ENCODE data around the gene XAB2.

Gene XAB2

GRCh38 chr19:7665076-7665475 lies 35.7 kb upstream of the XAB2 start:
- FAIRE-seq, result no peak
- no peak for DNase-seq (ENCODE audit: insufficient read length)
- TF ChIP-seq POLR2A (IDR thresholded peaks at IDR 0.05; ENCODE audit: low read depth, low read length) (no peak), POLR2AphosphoS5 (IDR thresholded peaks at IDR 0.05; ENCODE audit: low read depth, low read length) (no peak), TAF1 (IDR thresholded peaks at IDR 0.05; ENCODE audit: borderline replicate concordance, low read depth, low read length) (no peak)

GRCh38 chr19:7663706-7664105 lies 34.4 kb upstream of the XAB2 start:
- no peak for TF ChIP-seq TAF1 (IDR thresholded peaks at IDR 0.05; ENCODE audit: borderline replicate concordance, low read depth, low read length)
- TF ChIP-seq POLR2AphosphoS5 (IDR thresholded peaks at IDR 0.05; ENCODE audit: low read depth, low read length), result no peak
- DNase-seq (ENCODE audit: insufficient read length), result no peak
- no peak for FAIRE-seq

GRCh38 chr19:7662657-7663056 lies 33.3 kb upstream of the XAB2 start:
- no peak for FAIRE-seq
- no peak for DNase-seq (ENCODE audit: insufficient read length)
- no peak for TF ChIP-seq POLR2AphosphoS5 (IDR thresholded peaks at IDR 0.05; ENCODE audit: low read depth, low read length)
- TF ChIP-seq TAF1 (IDR thresholded peaks at IDR 0.05; ENCODE audit: borderline replicate concordance, low read depth, low read length), result no peak
- TF ChIP-seq POLR2A (IDR thresholded peaks at IDR 0.05; ENCODE audit: low read depth, low read length), result no peak

DNA sequence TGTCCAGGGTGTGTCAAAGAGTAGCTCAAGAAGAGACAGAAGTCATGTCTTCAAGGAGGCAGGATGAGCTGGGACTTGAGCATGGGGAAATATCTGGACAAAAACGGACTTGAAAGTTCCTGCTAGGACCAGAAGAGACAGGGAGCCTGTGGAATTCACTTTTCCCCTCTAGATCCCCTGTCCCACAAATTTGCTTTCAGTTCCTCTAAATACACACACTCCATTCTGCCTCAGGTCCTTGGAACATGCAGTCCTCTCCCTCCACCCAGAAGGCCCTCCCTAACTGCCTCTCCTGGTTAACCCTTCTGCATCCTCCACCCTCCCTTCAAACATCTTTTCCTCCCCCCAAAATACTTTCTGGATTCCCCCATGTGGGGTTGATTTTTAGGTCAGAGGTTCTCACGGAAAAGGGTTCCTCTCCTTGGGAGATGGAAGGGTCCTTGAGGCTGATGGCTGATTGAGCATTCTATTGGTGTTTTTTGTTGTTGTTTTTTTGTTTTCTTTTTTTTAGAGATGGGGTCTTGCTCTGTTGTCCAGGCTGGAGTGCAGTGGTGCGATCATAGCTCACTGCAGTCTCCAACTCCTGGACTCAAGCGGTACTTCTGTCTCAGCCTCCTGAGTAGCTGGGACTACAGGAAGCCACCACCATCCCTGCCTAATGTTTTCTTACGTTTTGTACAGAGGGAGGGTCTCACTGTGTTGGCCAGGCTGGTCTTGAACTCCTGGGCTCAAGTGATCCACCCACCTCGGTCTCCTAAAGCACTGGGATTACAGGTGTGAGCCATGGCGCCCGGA lies 32.6 kb upstream of the XAB2 start:
- TF ChIP-seq TAF1 (IDR thresholded peaks at IDR 0.05; ENCODE audit: borderline replicate concordance, low read depth, low read length), result no peak
- TF ChIP-seq POLR2A (IDR thresholded peaks at IDR 0.05; ENCODE audit: low read depth, low read length), result no peak
- no peak for TF ChIP-seq POLR2AphosphoS5 (IDR thresholded peaks at IDR 0.05; ENCODE audit: low read depth, low read length)
- no peak for FAIRE-seq
- no peak for DNase-seq (ENCODE audit: insufficient read length)

DNA sequence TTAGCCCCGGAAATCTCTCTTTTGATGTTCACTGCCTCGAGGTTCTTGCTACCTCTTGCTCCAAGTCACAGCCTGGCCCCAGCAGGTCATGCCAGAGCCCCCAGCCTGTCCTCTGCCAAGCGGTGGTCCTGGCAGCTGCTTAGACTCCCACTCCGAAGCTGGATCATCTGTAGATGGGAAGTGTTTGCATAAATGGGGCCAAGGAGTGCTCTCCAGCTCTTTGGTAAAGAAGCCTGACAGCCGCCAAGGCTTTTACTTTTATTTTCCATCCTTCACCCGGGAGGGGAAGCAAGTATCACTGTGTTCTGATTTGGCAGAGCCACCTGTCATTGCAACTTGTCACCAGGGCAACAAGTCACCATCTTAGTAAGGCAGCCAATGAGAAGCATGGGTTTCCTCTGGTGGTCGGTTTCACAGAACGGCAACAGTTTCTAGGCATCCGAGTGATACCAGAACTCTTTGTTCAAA lies 28.9 kb upstream of the XAB2 start:
- TF ChIP-seq POLR2AphosphoS5 (IDR thresholded peaks at IDR 0.05; ENCODE audit: low read depth, low read length), result no peak
- TF ChIP-seq POLR2A (IDR thresholded peaks at IDR 0.05; ENCODE audit: low read depth, low read length), result peak; percentile 43; the same call in 1 of the 2 replicates
- FAIRE-seq (peak; percentile 83), DNase-seq (ENCODE audit: insufficient read length) (peak; percentile 88)

DNA sequence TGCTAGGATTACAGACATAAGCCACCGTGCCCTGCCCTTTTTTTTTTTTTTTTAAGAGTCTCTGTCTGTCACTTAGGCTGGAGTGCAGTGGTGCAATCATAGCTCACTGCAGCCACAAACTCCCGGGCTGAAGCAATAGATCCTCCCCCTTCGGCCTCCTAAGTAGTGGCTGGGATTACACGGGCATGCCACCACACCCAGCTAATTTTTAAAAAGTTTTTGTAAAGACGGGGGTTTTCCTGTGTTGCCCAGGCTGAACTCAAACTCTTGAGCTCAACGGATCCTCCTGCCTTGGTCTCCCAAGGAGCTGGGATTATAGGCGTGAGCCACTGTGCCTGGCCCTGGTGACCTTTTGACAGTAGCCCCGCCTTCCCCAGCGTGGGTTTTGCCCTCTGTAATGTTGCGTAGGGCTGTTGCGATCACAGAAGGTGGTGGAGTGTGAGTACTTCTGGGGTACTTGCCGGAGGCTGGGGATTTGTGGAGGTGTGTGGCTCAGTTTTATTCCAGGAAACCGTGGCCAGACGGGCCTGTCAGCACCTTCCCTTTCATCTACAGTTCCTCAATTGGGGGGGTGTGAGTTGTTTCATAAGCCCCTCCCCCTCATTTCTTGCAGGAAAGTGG lies 27.9 kb upstream of the XAB2 start:
- FAIRE-seq (no peak), DNase-seq (ENCODE audit: insufficient read length) (no peak)
- TF ChIP-seq TAF1 (IDR thresholded peaks at IDR 0.05; ENCODE audit: borderline replicate concordance, low read depth, low read length) (no peak), POLR2A (IDR thresholded peaks at IDR 0.05; ENCODE audit: low read depth, low read length) (no peak), POLR2AphosphoS5 (IDR thresholded peaks at IDR 0.05; ENCODE audit: low read depth, low read length) (no peak)

GRCh38 chr19:7655581-7655980 lies 26.2 kb upstream of the XAB2 start:
- no peak for DNase-seq (ENCODE audit: insufficient read length)
- FAIRE-seq, result no peak
- TF ChIP-seq TAF1 (IDR thresholded peaks at IDR 0.05; ENCODE audit: borderline replicate concordance, low read depth, low read length) (no peak), POLR2AphosphoS5 (IDR thresholded peaks at IDR 0.05; ENCODE audit: low read depth, low read length) (no peak), POLR2A (IDR thresholded peaks at IDR 0.05; ENCODE audit: low read depth, low read length) (no peak)

DNA sequence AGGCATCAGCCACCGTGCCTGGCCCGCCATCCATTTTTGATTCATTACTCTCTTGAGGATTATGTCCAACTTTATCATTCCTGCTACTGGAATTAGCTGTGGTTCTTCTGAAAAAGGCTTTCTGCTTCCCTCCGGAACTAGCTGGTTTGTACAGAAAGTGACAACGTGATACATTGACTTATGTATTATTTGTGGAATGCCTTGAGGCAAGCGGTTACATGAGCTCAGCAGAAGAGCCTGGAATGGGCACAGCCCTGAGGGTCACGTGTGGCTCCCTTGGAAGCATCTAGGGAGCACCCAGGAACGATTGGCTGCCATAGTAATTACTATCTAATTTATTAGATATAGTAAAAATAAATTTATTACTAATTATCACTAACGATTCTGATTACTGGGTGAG lies 25.1 kb upstream of the XAB2 start:
- DNase-seq (ENCODE audit: insufficient read length) (no peak), FAIRE-seq (no peak)
- TF ChIP-seq TAF1 (IDR thresholded peaks at IDR 0.05; ENCODE audit: borderline replicate concordance, low read depth, low read length), result no peak
- no peak for TF ChIP-seq POLR2A (IDR thresholded peaks at IDR 0.05; ENCODE audit: low read depth, low read length)
- TF ChIP-seq POLR2AphosphoS5 (IDR thresholded peaks at IDR 0.05; ENCODE audit: low read depth, low read length), result no peak

- FAIRE-seq, result peak; percentile 86
- peak; percentile 77 for DNase-seq (ENCODE audit: insufficient read length)
- TF ChIP-seq TAF1 (IDR thresholded peaks at IDR 0.05; ENCODE audit: borderline replicate concordance, low read depth, low read length) (no peak), POLR2AphosphoS5 (IDR thresholded peaks at IDR 0.05; ENCODE audit: low read depth, low read length) (no peak), POLR2A (IDR thresholded peaks at IDR 0.05; ENCODE audit: low read depth, low read length) (no peak)
Measured at GRCh38 chr19:7652061-7652641, 22.8 kb upstream of the XAB2 start.

- TF ChIP-seq POLR2AphosphoS5 (IDR thresholded peaks at IDR 0.05; ENCODE audit: low read depth, low read length), result no peak
- no peak for TF ChIP-seq POLR2A (IDR thresholded peaks at IDR 0.05; ENCODE audit: low read depth, low read length)
- no peak for TF ChIP-seq TAF1 (IDR thresholded peaks at IDR 0.05; ENCODE audit: borderline replicate concordance, low read depth, low read length)
- DNase-seq (ENCODE audit: insufficient read length) (no peak), FAIRE-seq (no peak)
Measured at GRCh38 chr19:7650148-7650547, 20.8 kb upstream of the XAB2 start.

DNA sequence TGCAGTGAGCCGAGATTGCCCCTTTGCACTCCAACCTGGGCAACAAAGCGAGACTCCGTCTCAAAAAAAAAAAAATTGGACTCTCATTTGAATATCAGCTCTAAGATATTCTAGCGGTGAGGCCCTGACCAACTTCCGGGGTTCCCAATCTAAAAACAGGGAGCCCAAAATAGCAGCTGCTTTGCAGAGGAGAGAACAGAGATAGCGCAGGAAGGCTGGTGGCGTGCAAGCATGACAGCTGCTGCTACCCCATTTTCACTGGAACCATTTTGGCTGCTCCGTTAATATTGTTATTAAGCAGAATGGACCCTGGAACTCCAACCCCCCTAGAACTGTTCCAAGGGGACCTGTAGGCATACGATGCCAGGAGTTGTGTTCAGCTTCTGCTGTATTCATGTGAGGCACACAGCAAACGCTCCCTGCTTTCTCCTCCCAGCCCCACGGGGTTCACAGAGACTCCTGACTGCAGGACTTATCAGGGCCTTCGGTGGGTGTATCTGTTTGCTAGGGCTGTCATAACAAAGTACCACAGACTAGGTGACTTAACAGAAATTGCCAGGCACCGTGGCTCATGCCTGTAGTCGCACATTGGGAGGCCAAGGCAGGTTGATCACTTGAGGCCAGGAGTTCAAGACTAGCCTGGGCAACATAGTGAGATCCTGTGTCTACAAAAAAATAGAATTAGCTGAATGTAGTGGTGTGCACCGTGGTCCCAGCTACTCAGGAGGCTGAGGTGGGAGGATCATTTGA lies 19.1 kb upstream of the XAB2 start:
- TF ChIP-seq POLR2A (IDR thresholded peaks at IDR 0.05; ENCODE audit: low read depth, low read length) (no peak; the same call in 1 of the 2 replicates), TAF1 (IDR thresholded peaks at IDR 0.05; ENCODE audit: borderline replicate concordance, low read depth, low read length) (no peak), POLR2AphosphoS5 (IDR thresholded peaks at IDR 0.05; ENCODE audit: low read depth, low read length) (no peak; the same call in 1 of the 2 replicates)
- peak; percentile 16 for DNase-seq (ENCODE audit: insufficient read length)
- FAIRE-seq, result peak; percentile 40
